Posterior vena cava (tissue), 2 donors: ENCODE results near the gene RFC1. TPM values are rescaled to one million over a fixed set of nuclear protein-coding genes. Genes with fewer than 3 reads are reported as not detected.
"Not testable (repeated sequence)": the region's sequence is repeated elsewhere in the genome, so short reads cannot be mapped to it uniquely, and the experiment has no call there.

Source experiments
- DNase-seq: peaks from one replicate; pipeline ENCODE4 v3.0.0-alpha.2; 2020; ENCODE audit warnings: low spot score
- intact Hi-C, 2 donors: fragments of 100-400 bp; cut with DNase I; formaldehyde crosslinking; loops; one replicate each; pipeline versions ENCODE4 v1.14.1 to v1.14.2; 2022 to 2023
- total RNA-seq, 2 donors: library from RNA; stranded (reverse); fragmentation: NEBNext Ultra II Directional; extraction: Animal tissue kit (Norgen Biotek cat#: 25700); gene quantifications; one replicate each; pipeline ENCODE4 v1.2.1, GENCODE V29; 2021
- donor health status: DM: yes; HTN: yes; CAD: no.
- donor health status: DM: yes; HTN: yes; CAD: no.

RFC1 gene
- total RNA-seq, 2 donors from 2014 or later = 33.1 to 40.4 TPM

- intact Hi-C loops = no loop called here
- no peak for DNase-seq
Measured at GRCh38 chr4:39357002-39357401, 9.2 kb downstream of the RFC1 start.

GRCh38 chr4:39354254-39354552, 12.0 kb downstream of the RFC1 start:
- intact Hi-C loops = no loop called here
- no peak for DNase-seq

- DNase-seq = no peak
- intact Hi-C loops = no loop called here
Measured at GRCh38 chr4:39353478-39354253, 12.5 kb downstream of the RFC1 start.

GRCh38 chr4:39353149-39353477, 13.0 kb downstream of the RFC1 start:
- intact Hi-C loops, DNase-seq: not testable (repeated sequence)

- intact Hi-C loops = no loop called here
- no peak for DNase-seq
Measured at GRCh38 chr4:39349326-39349725, 16.8 kb downstream of the RFC1 start.

- DNase-seq = no peak
- intact Hi-C loops = no loop called here
Measured at GRCh38 chr4:39348371-39349315, 17.5 kb downstream of the RFC1 start.

- no peak for DNase-seq
- intact Hi-C loops = loop anchor here in 1 of 2 donors (2.0 kb wide), 1 partner anchor 54 kb away; no protein-coding TSS in a partner anchor
Measured at GRCh38 chr4:39346856-39347519, 19.2 kb downstream of the RFC1 start.

- intact Hi-C loops = no loop called here
- no peak for DNase-seq
Measured at GRCh38 chr4:39342731-39343130, 23.4 kb downstream of the RFC1 start.

- no peak for DNase-seq
- intact Hi-C loops = no loop called here
Measured at GRCh38 chr4:39341075-39341725, 25.0 kb downstream of the RFC1 start.

- intact Hi-C loops = no loop called here
- DNase-seq = no peak
Measured at GRCh38 chr4:39339968-39340367, 26.2 kb downstream of the RFC1 start.

- DNase-seq = no peak
- intact Hi-C loops = no loop called here
Measured at GRCh38 chr4:39337841-39338240, 28.3 kb downstream of the RFC1 start.

GRCh38 chr4:39335566-39335965, 30.6 kb downstream of the RFC1 start:
- no peak for DNase-seq
- intact Hi-C loops = no loop called here

GRCh38 chr4:39331191-39331590, 35.0 kb downstream of the RFC1 start:
- intact Hi-C loops = no loop called here
- no peak for DNase-seq

GRCh38 chr4:39330353-39330752, 35.8 kb downstream of the RFC1 start:
- intact Hi-C loops = no loop called here
- no peak for DNase-seq

GRCh38 chr4:39326468-39326977, 39.6 kb downstream of the RFC1 start:
- no peak for DNase-seq
- intact Hi-C loops = no loop called here

GRCh38 chr4:39324897-39325613, 41.1 kb downstream of the RFC1 start:
- intact Hi-C loops = no loop called here
- DNase-seq = no peak

GRCh38 chr4:39324446-39324845, 41.7 kb downstream of the RFC1 start:
- no peak for DNase-seq
- intact Hi-C loops = no loop called here

- intact Hi-C loops = no loop called here
- DNase-seq = no peak
Measured at GRCh38 chr4:39323821-39324220, 42.3 kb downstream of the RFC1 start.
